Peyer's patch (tissue), 4 donors: ENCODE data around the gene MIOX.

Source experiments
- CTCF ChIP-seq, 6 experiments: fragments of 450-650 bp in 4 of 6; fragments of 200-600 bp in 2 of 6; sonication (generic) in 1 of 6; IDR thresholded peaks; one replicate each; pipeline ENCODE4 v1.5.1; 2017 to 2019; ENCODE audit warnings: antibody characterized with exemption in 6 of 6, mild to moderate bottlenecking in 3 of 6, moderate library complexity in 1 of 6
- POLR2A ChIP-seq, 2 donors: fragments of 450-650 bp; IDR thresholded peaks; one replicate each; pipeline ENCODE4 v1.5.1; 2017; ENCODE audit warnings: antibody characterized with exemption in 2 of 2, mild to moderate bottlenecking in 2 of 2, moderate library complexity in 2 of 2

DNA sequence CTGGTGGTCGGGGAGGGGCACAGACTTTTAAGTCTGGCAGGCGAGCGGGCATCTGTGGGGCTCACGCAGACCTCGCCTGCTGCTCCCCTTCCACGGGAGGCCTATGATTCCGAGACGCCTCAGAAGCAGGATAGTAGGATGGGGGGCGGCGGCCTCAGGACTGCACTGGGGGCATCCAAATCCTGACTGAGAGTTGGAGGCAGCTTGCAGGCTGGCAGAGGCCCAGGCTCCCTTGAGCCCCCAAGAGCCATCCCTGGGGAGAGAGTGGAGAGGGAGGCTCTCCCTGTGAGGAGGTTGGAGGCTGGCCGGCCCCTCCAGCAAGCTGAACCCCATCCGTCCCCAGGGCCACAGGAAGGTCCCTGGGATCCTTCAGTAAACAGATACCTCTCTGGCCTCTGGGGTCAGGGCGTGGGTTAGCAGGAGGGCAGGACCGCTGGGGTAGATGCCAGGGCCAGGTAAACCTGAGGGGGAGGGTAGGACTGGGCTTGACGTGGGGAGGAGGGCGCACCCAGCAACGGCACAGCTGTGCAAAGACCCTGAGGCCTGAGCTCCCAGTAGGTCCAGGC is 45.1 kb upstream of the MIOX start:
- TF ChIP-seq POLR2A (IDR thresholded peaks at IDR 0.05) (no peak), CTCF (IDR thresholded peaks at IDR 0.05) (no peak)
